ENCODE data around the gene ANKH.

Gene ANKH

DNA sequence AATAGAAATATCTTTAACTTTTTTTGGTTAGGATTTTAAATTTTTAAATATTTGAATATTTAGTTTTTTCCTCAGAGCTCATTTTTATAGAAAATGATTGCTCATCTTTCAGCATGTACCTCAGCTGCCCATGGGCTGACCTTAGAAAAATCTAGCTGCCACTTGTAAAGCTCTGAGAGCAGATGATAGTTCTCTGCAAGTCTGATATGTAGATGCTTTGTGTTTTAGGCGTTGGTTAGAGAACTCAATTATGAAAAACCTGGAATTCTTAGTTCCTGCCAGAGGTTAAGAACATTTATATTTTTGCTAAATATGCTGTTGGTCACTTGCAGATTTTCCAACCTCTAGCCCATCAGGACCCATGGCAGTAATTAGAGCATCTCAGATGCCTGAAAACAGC lies 192.0 kb downstream of the ANKH start:
- Mint-ChIP-seq H3K9me3 (ENCODE audit: low read depth) (no peaks in the 10 kb centered on the region), H3K27ac (no peak overlapping the region), H3K4me1 (ENCODE audit: low read depth) (peaks cover 38% of the 10 kb centered on the region)

DNA sequence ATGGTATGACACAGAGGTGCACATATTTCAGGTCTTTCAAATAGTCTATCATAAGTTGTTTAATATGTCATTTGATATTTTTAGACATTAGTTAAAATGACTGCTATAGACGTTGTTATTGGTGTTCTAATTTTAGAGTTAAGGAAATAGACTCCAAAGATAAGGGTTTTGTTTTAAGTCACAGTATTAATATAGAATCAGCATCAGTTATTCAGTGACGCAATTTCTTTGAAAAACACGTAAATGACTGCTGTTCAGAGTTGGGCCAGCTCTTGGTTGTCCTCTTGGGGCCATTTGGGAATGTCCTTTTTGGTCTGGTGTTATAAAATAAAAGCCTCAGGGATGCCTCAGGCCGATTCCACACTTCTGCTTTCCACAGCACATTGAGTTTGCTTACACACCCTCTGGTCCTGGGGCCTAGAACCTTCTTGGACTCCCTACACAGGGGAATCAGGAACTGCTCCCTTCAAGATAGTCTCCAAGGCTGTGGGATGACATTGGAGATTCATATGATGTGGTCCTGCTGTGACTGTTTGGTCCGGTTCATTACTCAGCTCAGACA lies 192.7 kb downstream of the ANKH start:
- Mint-ChIP-seq H3K9me3 (ENCODE audit: low read depth) (no peaks in the 10 kb centered on the region), H3K27me3 (no peaks in the 10 kb centered on the region), H3K36me3 (peaks cover 9% of the 10 kb centered on the region), H3K4me1 (ENCODE audit: low read depth) (peaks cover 43% of the 10 kb centered on the region), H3K27ac (peak overlapping the region; percentile 50), H3K4me3 (no peak overlapping the region)

More for the DNA sequence above, 192.0 kb downstream of the ANKH start:
- H3K27me3 Mint-ChIP-seq = no peaks in the 10 kb centered on the region
- peaks cover 5% of the 10 kb centered on the region for H3K36me3 Mint-ChIP-seq
- H3K4me3 Mint-ChIP-seq = no peak overlapping the region

DNA sequence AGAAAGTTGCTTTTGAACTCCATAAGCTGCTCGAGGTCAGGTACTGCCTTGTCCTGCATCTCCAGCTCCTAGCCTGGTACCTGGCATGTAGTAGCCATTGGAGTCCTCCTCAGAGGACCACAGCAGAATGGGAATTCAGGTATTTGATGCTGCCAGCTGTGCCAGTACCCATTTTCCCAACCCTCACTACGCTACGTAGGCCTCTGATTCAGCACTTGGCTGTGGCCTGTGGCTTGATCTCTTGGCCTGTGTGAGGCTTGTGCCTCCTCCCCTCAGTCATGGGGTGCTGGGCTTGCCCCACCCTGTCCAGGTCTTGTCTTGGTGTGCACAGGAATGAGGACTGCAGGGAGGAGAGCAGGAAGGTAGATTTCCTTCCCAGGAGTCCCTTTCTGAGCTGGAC lies 195.3 kb downstream of the ANKH start:
- H3K4me1 Mint-ChIP-seq (ENCODE audit: low read depth) = peaks cover 67% of the 10 kb centered on the region
- no peaks in the 10 kb centered on the region for H3K9me3 Mint-ChIP-seq (ENCODE audit: low read depth)
- H3K4me3 Mint-ChIP-seq = peak overlapping the region; percentile 73
- peaks cover 11% of the 10 kb centered on the region for H3K36me3 Mint-ChIP-seq
- peak overlapping the region; percentile 92 for H3K27ac Mint-ChIP-seq
- H3K27me3 Mint-ChIP-seq = no peaks in the 10 kb centered on the region

DNA sequence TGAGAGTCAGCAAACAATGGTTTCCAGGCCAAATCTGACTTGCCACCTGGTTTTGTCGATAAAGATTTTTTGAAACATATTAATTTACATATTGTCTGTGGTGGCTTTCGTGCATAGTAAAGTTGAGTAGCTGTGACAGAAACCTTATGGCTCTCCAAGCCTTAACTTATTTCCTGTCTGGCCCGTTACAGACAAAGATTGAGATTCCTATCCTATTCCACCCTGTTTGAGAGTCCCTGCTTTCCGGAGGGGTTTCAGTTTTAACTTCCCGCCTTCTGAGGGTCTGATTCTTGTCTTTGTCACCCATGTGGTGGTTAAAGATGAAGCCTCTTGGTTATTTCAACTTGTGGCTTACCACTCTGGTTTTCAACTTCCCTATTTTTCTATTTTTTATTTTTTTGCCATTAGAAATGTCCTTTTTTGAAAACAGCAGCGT lies 195.7 kb downstream of the ANKH start:
- peaks cover 15% of the 10 kb centered on the region for H3K36me3 Mint-ChIP-seq

DNA sequence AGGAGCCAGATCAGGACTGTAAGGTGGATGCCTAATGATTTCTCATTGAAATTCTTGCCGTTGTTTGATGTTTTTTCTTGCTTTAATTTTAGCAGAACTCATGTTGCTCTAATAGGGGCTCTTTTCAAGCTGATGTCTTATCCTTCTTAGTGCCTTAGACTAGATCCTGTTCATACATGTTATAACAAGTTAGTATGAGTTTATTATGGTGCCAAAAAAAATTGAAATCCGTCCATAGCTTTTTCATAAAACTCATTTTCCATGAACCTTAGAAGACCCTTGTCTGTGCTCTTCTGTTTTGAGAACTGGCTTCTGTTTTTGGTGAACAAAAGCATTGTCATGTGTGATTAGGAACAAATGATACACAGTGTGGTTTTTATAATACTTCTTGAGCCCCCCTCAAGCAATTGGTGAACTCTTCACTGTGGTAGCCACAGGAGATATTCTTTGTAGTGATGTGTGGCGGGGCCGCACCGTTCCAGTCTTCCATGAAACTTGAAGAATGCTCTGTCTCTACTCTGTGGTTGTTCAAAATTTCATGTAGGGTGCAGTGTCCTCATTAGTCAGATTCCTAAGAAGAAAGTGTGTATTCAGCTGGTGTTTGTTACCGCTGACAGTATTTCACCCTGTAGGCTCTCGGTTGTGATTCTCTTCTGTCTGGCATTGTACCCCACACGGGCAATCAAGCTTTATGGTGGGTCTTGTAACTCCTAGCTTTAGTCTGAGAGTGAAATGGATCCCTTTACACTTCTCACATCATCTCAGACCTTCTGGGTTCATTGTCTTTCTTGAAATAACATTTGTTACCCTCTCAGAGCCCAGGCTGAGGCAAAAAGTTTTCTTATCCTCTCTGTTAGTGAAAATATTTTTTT lies 196.4 kb downstream of the ANKH start:
- Mint-ChIP-seq H3K4me3 (peak overlapping the region; percentile 73), H3K36me3 (peaks cover 15% of the 10 kb centered on the region), H3K27ac (peak overlapping the region; percentile 92), H3K4me1 (ENCODE audit: low read depth) (peaks cover 75% of the 10 kb centered on the region), H3K9me3 (ENCODE audit: low read depth) (no peaks in the 10 kb centered on the region), H3K27me3 (no peaks in the 10 kb centered on the region)

More for the DNA sequence above, 195.7 kb downstream of the ANKH start:
- H3K4me1 Mint-ChIP-seq (ENCODE audit: low read depth) = peaks cover 71% of the 10 kb centered on the region
- peak overlapping the region; percentile 92 for H3K27ac Mint-ChIP-seq
- peak overlapping the region; percentile 73 for H3K4me3 Mint-ChIP-seq
- no peaks in the 10 kb centered on the region for H3K9me3 Mint-ChIP-seq (ENCODE audit: low read depth)
- H3K27me3 Mint-ChIP-seq = no peaks in the 10 kb centered on the region

DNA sequence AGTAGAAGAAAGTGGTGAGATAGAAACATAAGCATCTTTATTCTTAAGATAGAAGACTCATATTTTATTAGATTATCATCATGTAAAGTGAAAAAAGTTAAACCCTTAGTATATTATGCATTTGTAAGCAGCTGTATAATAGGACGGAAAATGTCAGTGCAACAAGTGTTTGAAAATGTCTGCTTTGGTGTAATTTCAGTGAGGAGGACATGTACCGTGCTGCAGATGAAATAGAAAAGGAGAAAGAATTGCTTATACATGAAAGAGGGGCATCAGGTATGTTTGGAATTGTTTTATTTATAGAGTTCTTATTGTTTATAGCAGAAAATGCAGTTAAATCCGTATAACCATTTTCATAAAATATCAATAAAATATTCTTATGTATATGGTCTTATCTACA lies 198.1 kb downstream of the ANKH start:
- peaks cover 15% of the 10 kb centered on the region for H3K36me3 Mint-ChIP-seq
- peak overlapping the region; percentile 62 for H3K27ac Mint-ChIP-seq
- no peaks in the 10 kb centered on the region for H3K27me3 Mint-ChIP-seq
- no peaks in the 10 kb centered on the region for H3K9me3 Mint-ChIP-seq (ENCODE audit: low read depth)
- H3K4me1 Mint-ChIP-seq (ENCODE audit: low read depth) = peaks cover 89% of the 10 kb centered on the region
- peak overlapping the region; percentile 47 for H3K4me3 Mint-ChIP-seq

DNA sequence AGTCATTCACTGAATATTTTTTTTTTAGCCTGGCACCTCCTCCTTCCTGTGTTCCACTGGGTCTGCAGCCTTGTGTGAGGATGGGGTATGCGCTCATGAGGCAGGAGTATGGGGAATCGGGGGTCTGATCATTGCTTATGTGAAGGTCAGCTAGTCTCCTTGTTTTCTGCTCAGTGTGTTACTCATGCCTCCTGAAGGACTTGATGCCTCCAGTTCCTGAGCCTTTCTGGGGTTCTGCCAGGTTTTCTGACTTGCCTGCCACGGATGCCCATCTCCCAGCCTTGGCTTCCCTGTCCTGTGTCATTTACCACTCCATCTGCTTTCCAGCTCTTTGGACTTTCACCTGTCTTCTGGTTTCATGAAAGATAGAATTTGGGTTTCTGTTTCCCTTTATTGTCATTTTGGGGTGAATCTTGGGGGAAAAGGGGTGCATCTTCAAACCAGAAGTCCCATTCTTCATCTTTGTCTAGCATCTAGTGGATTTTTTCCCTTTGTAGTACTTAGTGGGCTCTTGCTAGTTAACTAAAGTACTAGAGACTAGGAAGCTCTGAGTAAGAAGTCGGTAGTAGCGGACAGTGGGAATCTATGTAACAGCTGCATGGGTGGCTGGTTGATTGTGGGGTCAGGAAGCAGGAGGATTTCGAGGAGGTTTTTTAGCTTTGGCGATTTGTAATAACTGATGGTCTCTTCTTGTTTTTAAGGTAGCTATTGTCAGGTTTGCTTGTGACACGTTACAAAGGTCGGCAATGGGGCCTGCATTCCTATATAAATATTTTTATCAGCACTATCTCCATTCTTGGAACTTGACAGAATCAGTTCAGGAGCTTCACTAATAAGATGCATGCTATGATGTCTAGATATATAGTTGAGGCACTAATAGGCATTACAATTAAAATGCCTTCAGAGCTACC lies 198.8 kb downstream of the ANKH start:
- Mint-ChIP-seq H3K9me3 (ENCODE audit: low read depth) (no peaks in the 10 kb centered on the region), H3K4me3 (peak overlapping the region; percentile 11), H3K36me3 (peaks cover 16% of the 10 kb centered on the region), H3K27me3 (no peaks in the 10 kb centered on the region), H3K4me1 (ENCODE audit: low read depth) (peaks cover 90% of the 10 kb centered on the region), H3K27ac (peak overlapping the region; percentile 89)

DNA sequence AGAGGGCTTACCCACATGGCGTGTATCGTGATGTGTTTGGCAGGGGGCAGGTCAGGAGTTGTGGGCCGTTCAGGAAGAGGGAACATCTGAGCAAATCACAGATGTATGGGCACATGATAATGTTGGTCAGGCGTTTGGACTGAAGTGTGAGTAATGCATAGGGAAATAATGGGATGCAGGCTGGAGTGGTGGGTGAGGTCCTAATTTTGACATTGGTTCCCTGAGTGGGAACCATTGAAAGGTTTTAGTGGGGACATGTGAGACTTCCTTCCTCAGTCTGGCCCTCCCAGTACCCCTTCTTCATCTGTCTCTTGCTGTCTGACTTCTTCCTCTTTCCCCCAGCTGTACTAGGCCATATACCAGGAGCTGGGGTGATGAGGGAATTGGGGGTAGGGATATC lies 199.5 kb downstream of the ANKH start:
- peaks cover 91% of the 10 kb centered on the region for H3K4me1 Mint-ChIP-seq (ENCODE audit: low read depth)
- no peaks in the 10 kb centered on the region for H3K27me3 Mint-ChIP-seq
- H3K27ac Mint-ChIP-seq = peak overlapping the region; percentile 89
- H3K36me3 Mint-ChIP-seq = peaks cover 19% of the 10 kb centered on the region
- H3K4me3 Mint-ChIP-seq = peak overlapping the region; percentile 68
- H3K9me3 Mint-ChIP-seq (ENCODE audit: low read depth) = no peaks in the 10 kb centered on the region

DNA sequence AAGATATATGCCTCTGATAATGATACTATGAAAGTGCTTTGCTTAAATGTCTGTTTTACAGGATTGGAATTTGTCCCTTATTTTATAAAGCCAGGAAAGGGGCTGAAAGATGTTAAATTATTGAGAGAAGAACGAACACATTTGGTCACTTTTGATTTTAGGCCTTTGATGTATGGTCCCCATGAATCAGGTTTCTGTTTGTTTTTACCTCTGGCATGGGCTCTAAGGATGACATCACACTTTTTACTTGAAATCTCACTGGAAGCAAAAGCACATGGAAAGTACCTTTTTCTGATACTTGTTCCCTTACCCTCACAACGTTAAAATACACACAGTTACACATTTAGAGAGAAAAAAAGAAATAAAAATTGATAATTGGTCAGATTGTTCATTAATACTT lies 200.2 kb downstream of the ANKH start:
- peak overlapping the region; percentile 68 for H3K4me3 Mint-ChIP-seq
- H3K36me3 Mint-ChIP-seq = peaks cover 21% of the 10 kb centered on the region
- H3K27ac Mint-ChIP-seq = peak overlapping the region; percentile 89
- peaks cover 93% of the 10 kb centered on the region for H3K4me1 Mint-ChIP-seq (ENCODE audit: low read depth)
- no peaks in the 10 kb centered on the region for H3K27me3 Mint-ChIP-seq
- H3K9me3 Mint-ChIP-seq (ENCODE audit: low read depth) = no peaks in the 10 kb centered on the region

DNA sequence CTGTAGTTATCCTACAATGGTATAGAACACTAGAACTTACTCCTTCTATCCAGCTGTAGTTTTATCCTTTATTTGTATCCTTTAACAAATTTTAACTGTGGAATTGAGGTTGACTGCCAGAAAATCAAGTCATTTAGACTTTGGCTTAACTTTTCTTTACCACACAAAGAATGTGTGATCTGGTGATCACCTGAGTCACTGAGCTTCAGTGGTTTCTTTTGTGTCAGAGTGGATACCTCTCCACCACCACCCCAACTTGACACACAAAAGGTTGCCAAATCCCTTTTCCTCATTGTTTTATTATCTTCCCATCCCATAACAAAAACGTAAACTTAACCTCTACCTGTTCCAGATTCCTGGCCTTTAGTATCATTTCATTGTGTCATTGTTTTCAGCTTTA lies 201.6 kb downstream of the ANKH start:
- H3K4me1 Mint-ChIP-seq (ENCODE audit: low read depth) = peaks cover 89% of the 10 kb centered on the region
- peaks cover 18% of the 10 kb centered on the region for H3K36me3 Mint-ChIP-seq
- no peaks in the 10 kb centered on the region for H3K9me3 Mint-ChIP-seq (ENCODE audit: low read depth)
- H3K4me3 Mint-ChIP-seq = peak overlapping the region; percentile 97
- H3K27me3 Mint-ChIP-seq = no peaks in the 10 kb centered on the region
- H3K27ac Mint-ChIP-seq = peak overlapping the region; percentile 96

DNA sequence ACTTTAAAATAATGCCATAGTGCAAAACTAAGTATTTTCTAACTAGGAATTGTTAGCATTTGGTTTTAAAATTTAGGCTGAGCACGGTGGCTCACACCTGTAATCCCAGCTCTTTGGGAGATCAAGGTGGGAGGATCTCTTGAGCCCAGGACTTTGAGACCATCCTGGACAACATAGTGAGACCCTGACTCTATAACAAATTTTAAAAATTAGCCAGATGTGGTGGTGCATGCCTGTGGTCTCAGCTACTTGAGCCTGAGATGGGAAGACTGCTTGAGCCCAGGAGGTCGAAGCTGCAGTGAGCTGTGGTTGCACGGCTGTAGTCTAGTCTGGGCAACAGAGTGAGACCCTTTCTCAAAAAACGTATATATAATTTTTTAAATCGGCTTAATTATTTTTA lies 202.2 kb downstream of the ANKH start:
- no peaks in the 10 kb centered on the region for H3K27me3 Mint-ChIP-seq
- H3K36me3 Mint-ChIP-seq = peaks cover 16% of the 10 kb centered on the region
- peak overlapping the region; percentile 97 for H3K4me3 Mint-ChIP-seq
- no peaks in the 10 kb centered on the region for H3K9me3 Mint-ChIP-seq (ENCODE audit: low read depth)
- H3K4me1 Mint-ChIP-seq (ENCODE audit: low read depth) = peaks cover 86% of the 10 kb centered on the region
- peak overlapping the region; percentile 96 for H3K27ac Mint-ChIP-seq

DNA sequence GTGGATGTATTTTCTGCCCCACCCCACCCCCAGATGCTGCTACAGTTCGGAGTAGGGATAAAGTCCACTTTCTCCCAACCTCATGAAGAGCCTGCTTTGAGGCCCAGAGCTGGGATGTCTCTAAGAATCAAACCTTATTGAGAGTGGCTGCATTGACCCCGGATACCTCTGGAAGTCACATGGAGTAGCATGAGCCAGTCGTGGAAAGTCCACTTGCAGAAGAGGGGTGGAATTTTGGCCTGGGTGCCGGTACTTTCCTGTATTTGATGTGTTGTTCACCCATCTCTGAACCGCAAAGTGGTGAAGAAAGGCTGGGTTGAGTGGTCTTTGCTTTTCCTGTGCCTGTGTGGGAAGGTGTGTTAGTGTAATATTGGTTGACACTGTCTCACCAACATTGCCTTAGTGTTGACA lies 203.4 kb downstream of the ANKH start:
- Mint-ChIP-seq H3K27me3 (no peaks in the 10 kb centered on the region), H3K4me3 (peak overlapping the region; percentile 97), H3K4me1 (ENCODE audit: low read depth) (peaks cover 82% of the 10 kb centered on the region), H3K36me3 (peaks cover 10% of the 10 kb centered on the region), H3K27ac (peak overlapping the region; percentile 96), H3K9me3 (ENCODE audit: low read depth) (no peaks in the 10 kb centered on the region)

DNA sequence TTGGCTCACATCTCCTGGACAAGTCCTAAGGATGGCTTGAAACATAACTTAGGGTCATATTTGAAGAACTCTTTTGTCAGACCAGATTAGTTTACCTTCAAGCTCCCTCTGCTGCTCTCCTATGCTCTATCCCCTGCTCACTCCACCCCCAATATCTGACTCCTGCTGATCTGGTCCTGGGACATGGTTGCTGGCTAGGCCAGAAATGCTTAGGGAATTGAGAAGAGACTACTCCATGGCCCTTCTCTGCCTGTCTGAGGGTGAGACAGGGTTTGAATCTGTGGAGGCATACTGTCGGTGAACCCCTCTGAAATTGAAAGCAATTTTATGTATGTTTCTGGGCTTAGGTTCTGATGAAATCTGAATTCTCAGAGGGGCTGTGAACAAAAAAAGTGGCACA lies 203.8 kb downstream of the ANKH start:
- peaks cover 10% of the 10 kb centered on the region for H3K36me3 Mint-ChIP-seq
- H3K4me1 Mint-ChIP-seq (ENCODE audit: low read depth) = peaks cover 81% of the 10 kb centered on the region
- no peaks in the 10 kb centered on the region for H3K27me3 Mint-ChIP-seq
- H3K4me3 Mint-ChIP-seq = peak overlapping the region; percentile 97
- H3K9me3 Mint-ChIP-seq (ENCODE audit: low read depth) = no peaks in the 10 kb centered on the region
- peak overlapping the region; percentile 96 for H3K27ac Mint-ChIP-seq

DNA sequence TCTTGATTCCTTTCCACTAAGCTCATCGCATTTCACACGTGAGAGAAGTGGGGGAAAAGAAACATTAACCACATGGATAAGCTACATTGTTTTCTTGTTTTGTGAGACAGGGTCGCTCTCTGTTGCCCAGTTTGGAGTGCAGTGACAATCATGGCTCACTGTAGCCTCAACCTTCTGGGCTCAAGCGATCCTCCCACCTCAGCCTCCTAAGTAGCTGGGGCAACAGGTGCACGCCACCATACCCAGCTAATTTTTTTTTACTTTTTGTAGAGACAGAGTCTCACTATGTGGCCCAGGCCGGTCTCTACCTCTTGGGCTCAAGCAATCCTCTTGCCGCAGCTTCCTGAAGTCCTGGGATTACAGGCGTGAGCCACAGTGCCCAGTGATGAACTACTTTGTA lies 204.3 kb downstream of the ANKH start:
- H3K27me3 Mint-ChIP-seq = no peaks in the 10 kb centered on the region
- peaks cover 10% of the 10 kb centered on the region for H3K36me3 Mint-ChIP-seq
- H3K27ac Mint-ChIP-seq = peak overlapping the region; percentile 96
- no peaks in the 10 kb centered on the region for H3K9me3 Mint-ChIP-seq (ENCODE audit: low read depth)
- H3K4me3 Mint-ChIP-seq = peak overlapping the region; percentile 97
- H3K4me1 Mint-ChIP-seq (ENCODE audit: low read depth) = peaks cover 80% of the 10 kb centered on the region

DNA sequence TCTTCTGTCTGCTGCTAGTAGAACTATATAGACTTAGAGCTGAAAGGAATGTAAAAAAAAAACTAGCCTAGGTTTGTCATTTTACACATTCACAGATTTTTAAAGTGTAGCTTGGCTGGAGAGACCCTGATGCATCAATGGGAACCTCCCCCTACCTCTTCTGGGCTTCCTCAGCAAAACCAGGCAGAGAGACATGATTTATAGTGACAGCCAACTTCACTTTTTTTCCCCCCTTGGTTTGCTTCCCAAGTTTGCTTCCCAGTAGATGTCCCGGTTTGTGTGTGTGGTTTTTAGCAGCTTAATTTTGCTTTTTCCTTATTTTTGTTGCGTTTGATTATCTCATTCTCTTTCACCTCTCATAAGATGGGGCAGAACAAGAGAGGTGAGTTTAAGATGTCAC lies 205.2 kb downstream of the ANKH start:
- H3K36me3 Mint-ChIP-seq = peaks cover 10% of the 10 kb centered on the region
- H3K4me1 Mint-ChIP-seq (ENCODE audit: low read depth) = peaks cover 73% of the 10 kb centered on the region

More for the DNA sequence above, 205.2 kb downstream of the ANKH start:
- Mint-ChIP-seq H3K4me3 (peak overlapping the region; percentile 97), H3K27me3 (no peaks in the 10 kb centered on the region), H3K9me3 (ENCODE audit: low read depth) (no peaks in the 10 kb centered on the region), H3K27ac (peak overlapping the region; percentile 96)
